GM04503 (cell line): ENCODE measurements around the gene ZEB2.

Experiments used
- DNase-seq: peaks from one replicate; pipeline ENCODE4 v3.0.0-alpha.2; 2012; ENCODE audit warnings: low read depth

ZEB2 gene

GRCh38 chr2:144512891-144513351, 7.0 kb downstream of the ZEB2 start:
- DNase-seq, result no peak

- DNase-seq, result no peak
Observed at GRCh38 chr2:144512470-144512869, 7.4 kb downstream of the ZEB2 start.

GRCh38 chr2:144511937-144512336, 8.0 kb downstream of the ZEB2 start:
- no peak for DNase-seq

- DNase-seq, result no peak
Observed at GRCh38 chr2:144511226-144511810, 8.6 kb downstream of the ZEB2 start.

GRCh38 chr2:144510294-144510991, 9.5 kb downstream of the ZEB2 start:
- no peak for DNase-seq

GRCh38 chr2:144509879-144510221, 10.1 kb downstream of the ZEB2 start:
- DNase-seq, result no peak

- no peak for DNase-seq
Observed at GRCh38 chr2:144509001-144509878, 10.7 kb downstream of the ZEB2 start.

GRCh38 chr2:144508172-144508851, 11.6 kb downstream of the ZEB2 start:
- no peak for DNase-seq

GRCh38 chr2:144507441-144508171, 12.3 kb downstream of the ZEB2 start:
- no peak for DNase-seq

- DNase-seq, result no peak
Observed at GRCh38 chr2:144505245-144505831, 14.6 kb downstream of the ZEB2 start.

- DNase-seq, result no peak
Observed at GRCh38 chr2:144504218-144504641, 15.7 kb downstream of the ZEB2 start.

GRCh38 chr2:144503242-144503641, 16.7 kb downstream of the ZEB2 start:
- DNase-seq, result no peak

- no peak for DNase-seq
Observed at GRCh38 chr2:144502369-144502768, 17.6 kb downstream of the ZEB2 start.

- no peak for DNase-seq
Observed at GRCh38 chr2:144501627-144502026, 18.3 kb downstream of the ZEB2 start.

- DNase-seq, result no peak
Observed at GRCh38 chr2:144501118-144501517, 18.8 kb downstream of the ZEB2 start.

- DNase-seq, result no peak
Observed at GRCh38 chr2:144500563-144500962, 19.4 kb downstream of the ZEB2 start.

- no peak for DNase-seq
Observed at GRCh38 chr2:144498277-144498676, 21.6 kb downstream of the ZEB2 start.

- no peak for DNase-seq
Observed at GRCh38 chr2:144496977-144497598, 22.8 kb downstream of the ZEB2 start.

GRCh38 chr2:144496092-144496976, 23.6 kb downstream of the ZEB2 start:
- no peak for DNase-seq
